ENCODE measurements around the gene TDRD12. TPM values are rescaled to one million over a fixed set of nuclear protein-coding genes. Genes with fewer than 3 reads are reported as not detected.
"Not testable (repeated sequence)": the region's sequence is repeated elsewhere in the genome, so short reads cannot be mapped to it uniquely, and the experiment has no call there.

TDRD12 gene
- polyA plus RNA-seq, 1 donor (not counting 4 experiments of a cell fraction or from before 2014, with no cell fraction given) = 0.04 TPM

DNA sequence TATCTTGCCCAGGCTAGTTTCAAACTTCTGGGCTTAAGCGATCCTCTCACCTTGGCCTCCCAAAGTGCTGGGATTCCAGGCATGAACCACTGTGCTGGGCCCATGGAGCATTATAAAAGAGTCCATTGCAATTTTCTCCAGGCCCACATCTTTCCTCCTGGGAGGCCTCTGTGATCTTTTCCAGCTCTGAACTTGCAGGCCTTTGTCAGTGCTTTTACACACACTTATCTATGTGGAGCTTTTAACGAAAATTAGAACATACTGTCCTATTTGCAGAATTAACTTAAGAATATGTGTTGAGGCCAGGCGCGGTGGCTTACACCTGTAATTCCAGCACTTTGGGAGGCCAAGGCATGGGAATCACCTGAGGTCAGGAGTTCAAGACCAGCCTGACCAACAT, 23.9 kb downstream of the TDRD12 start:
- no peaks in the 10 kb centered on the region for H3K27me3 ChIP-seq (ENCODE audit: control insufficient read depth, extremely low read depth, insufficient read depth, low read length)
- no peak overlapping the region for H3K4me2 ChIP-seq (ENCODE audit: control insufficient read depth, extremely low read depth, insufficient read depth, low read depth, low read length)
- no peak overlapping the region for H3K9ac ChIP-seq (ENCODE audit: control insufficient read depth, extremely low read depth, insufficient read depth, low read length)
- no peak overlapping the region for H3K4me3 ChIP-seq (ENCODE audit: control insufficient read depth in 2 of 3, extremely low read depth in 1 of 3, insufficient read depth in 2 of 3, low read depth in 1 of 3, low read length in 3 of 3)
- H3K36me3 ChIP-seq (ENCODE audit: control insufficient read depth in 2 of 2, extremely low read depth in 1 of 2, insufficient read depth in 2 of 2, low read length in 2 of 2) = no peaks in the 10 kb centered on the region
- DNase-seq (ENCODE audit: low read depth, low spot score) (no peak), FAIRE-seq (no peak)
- TF ChIP-seq, protein P1, sequence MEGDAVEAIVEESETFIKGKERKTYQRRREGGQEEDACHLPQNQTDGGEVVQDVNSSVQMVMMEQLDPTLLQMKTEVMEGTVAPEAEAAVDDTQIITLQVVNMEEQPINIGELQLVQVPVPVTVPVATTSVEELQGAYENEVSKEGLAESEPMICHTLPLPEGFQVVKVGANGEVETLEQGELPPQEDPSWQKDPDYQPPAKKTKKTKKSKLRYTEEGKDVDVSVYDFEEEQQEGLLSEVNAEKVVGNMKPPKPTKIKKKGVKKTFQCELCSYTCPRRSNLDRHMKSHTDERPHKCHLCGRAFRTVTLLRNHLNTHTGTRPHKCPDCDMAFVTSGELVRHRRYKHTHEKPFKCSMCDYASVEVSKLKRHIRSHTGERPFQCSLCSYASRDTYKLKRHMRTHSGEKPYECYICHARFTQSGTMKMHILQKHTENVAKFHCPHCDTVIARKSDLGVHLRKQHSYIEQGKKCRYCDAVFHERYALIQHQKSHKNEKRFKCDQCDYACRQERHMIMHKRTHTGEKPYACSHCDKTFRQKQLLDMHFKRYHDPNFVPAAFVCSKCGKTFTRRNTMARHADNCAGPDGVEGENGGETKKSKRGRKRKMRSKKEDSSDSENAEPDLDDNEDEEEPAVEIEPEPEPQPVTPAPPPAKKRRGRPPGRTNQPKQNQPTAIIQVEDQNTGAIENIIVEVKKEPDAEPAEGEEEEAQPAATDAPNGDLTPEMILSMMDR (optimal IDR thresholded peaks at IDR 0.05 in 1 of 3, IDR thresholded peaks at IDR 0.05 in 1 of 3, conservative IDR thresholded peaks at IDR 0.05 in 1 of 3; ENCODE audit: extremely low read depth in 1 of 3, insufficient read depth in 2 of 3, low read length in 3 of 3) = no peak
- TF ChIP-seq EZH2 (IDR thresholded peaks at IDR 0.05; ENCODE audit: low read length) = no peak
- H3K9me1 ChIP-seq (ENCODE audit: control insufficient read depth, extremely low read depth, insufficient read depth, low read length) = no peaks in the 10 kb centered on the region
- no peak overlapping the region for H2AFZ ChIP-seq (ENCODE audit: control insufficient read depth, low read length)
- H3K79me2 ChIP-seq (ENCODE audit: control insufficient read depth, insufficient read depth, low read length) = no peaks in the 10 kb centered on the region
- dilution Hi-C loops (cut with MboI; ENCODE audit: extremely low pct_ligation_motif_present, low sequenced_read_pairs) = no loop called here
- H3K9me3 ChIP-seq (ENCODE audit: control insufficient read depth, low read depth, low read length) = no peaks in the 10 kb centered on the region
- no peaks in the 10 kb centered on the region for H3K4me1 ChIP-seq (ENCODE audit: control insufficient read depth, extremely low read depth, insufficient read depth, low read length)
- H3K27ac ChIP-seq (ENCODE audit: control insufficient read depth, insufficient read depth, low read length) = no peak overlapping the region
- no peaks in the 10 kb centered on the region for H4K20me1 ChIP-seq (ENCODE audit: control insufficient read depth, extremely low read depth, insufficient read depth, low read length)

DNA sequence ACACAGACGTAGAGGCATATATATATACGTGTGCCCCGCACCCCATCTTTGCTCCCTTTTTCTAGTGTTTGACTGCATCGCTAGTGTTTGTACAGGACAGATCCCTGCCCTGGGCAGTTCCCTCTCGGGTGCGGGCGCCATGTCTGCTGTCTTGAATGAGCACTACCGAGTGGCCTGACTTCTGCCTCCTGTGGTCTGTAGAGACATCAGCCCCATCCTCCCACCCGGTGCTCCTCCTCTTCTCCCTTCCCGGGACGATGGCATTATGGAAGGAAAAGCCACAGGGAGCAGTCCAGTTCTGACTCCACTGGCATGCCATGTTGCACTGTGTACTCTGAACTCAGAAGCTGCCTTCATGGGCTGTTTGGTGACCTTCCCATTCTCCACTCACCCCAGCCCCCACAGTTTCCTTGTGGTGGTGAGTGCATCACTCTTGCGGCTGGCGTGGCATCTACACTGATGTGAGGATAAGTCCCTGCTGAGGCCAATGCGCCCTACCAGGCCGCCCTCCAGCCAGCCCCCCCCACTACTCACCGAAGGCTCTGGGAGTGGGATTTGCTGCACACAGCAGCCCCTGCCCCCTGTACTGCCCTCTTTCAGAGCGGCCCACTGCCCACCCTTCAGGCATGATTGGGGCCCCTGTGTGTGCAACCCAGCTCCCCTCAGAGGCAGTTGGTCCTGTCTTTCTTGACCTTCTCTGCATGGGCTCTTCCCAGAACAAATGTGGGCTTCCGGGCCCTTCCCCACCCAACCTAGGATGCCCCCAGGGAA, 25.2 kb downstream of the TDRD12 start:
- no peak for TF ChIP-seq EZH2 (IDR thresholded peaks at IDR 0.05; ENCODE audit: low read length)
- TF ChIP-seq, protein P1 (optimal IDR thresholded peaks at IDR 0.05 in 1 of 3, IDR thresholded peaks at IDR 0.05 in 1 of 3, conservative IDR thresholded peaks at IDR 0.05 in 1 of 3; ENCODE audit: extremely low read depth in 1 of 3, insufficient read depth in 2 of 3, low read length in 3 of 3) = no peak
- H3K4me3 ChIP-seq (ENCODE audit: control insufficient read depth in 2 of 3, extremely low read depth in 1 of 3, insufficient read depth in 2 of 3, low read depth in 1 of 3, low read length in 3 of 3) = no peak overlapping the region
- no peaks in the 10 kb centered on the region for H3K79me2 ChIP-seq (ENCODE audit: control insufficient read depth, insufficient read depth, low read length)
- no peaks in the 10 kb centered on the region for H4K20me1 ChIP-seq (ENCODE audit: control insufficient read depth, extremely low read depth, insufficient read depth, low read length)
- H3K4me2 ChIP-seq (ENCODE audit: control insufficient read depth, extremely low read depth, insufficient read depth, low read depth, low read length) = no peak overlapping the region
- no peaks in the 10 kb centered on the region for H3K4me1 ChIP-seq (ENCODE audit: control insufficient read depth, extremely low read depth, insufficient read depth, low read length)
- H3K27me3 ChIP-seq (ENCODE audit: control insufficient read depth, extremely low read depth, insufficient read depth, low read length) = no peaks in the 10 kb centered on the region
- no peaks in the 10 kb centered on the region for H3K9me3 ChIP-seq (ENCODE audit: control insufficient read depth, low read depth, low read length)
- no peak for DNase-seq (ENCODE audit: low read depth, low spot score)
- FAIRE-seq = no peak
- no peak overlapping the region for H3K27ac ChIP-seq (ENCODE audit: control insufficient read depth, insufficient read depth, low read length)
- H3K9me1 ChIP-seq (ENCODE audit: control insufficient read depth, extremely low read depth, insufficient read depth, low read length) = no peaks in the 10 kb centered on the region
- no peak overlapping the region for H3K9ac ChIP-seq (ENCODE audit: control insufficient read depth, extremely low read depth, insufficient read depth, low read length)
- dilution Hi-C loops (cut with MboI; ENCODE audit: extremely low pct_ligation_motif_present, low sequenced_read_pairs) = no loop called here
- H3K36me3 ChIP-seq (ENCODE audit: control insufficient read depth in 2 of 2, extremely low read depth in 1 of 2, insufficient read depth in 2 of 2, low read length in 2 of 2) = no peaks in the 10 kb centered on the region
- no peak overlapping the region for H2AFZ ChIP-seq (ENCODE audit: control insufficient read depth, low read length)

GRCh38 chr19:32745594-32746251, 26.2 kb downstream of the TDRD12 start:
- H3K4me2 ChIP-seq (ENCODE audit: control insufficient read depth, extremely low read depth, insufficient read depth, low read depth, low read length); dilution Hi-C loops (cut with MboI; ENCODE audit: extremely low pct_ligation_motif_present, low sequenced_read_pairs); H3K36me3 ChIP-seq (ENCODE audit: control insufficient read depth in 2 of 2, extremely low read depth in 1 of 2, insufficient read depth in 2 of 2, low read length in 2 of 2); H3K27ac ChIP-seq (ENCODE audit: control insufficient read depth, insufficient read depth, low read length); H3K9ac ChIP-seq (ENCODE audit: control insufficient read depth, extremely low read depth, insufficient read depth, low read length); H4K20me1 ChIP-seq (ENCODE audit: control insufficient read depth, extremely low read depth, insufficient read depth, low read length); H3K27me3 ChIP-seq (ENCODE audit: control insufficient read depth, extremely low read depth, insufficient read depth, low read length); DNase-seq (ENCODE audit: low read depth, low spot score); H3K9me1 ChIP-seq (ENCODE audit: control insufficient read depth, extremely low read depth, insufficient read depth, low read length); H3K9me3 ChIP-seq (ENCODE audit: control insufficient read depth, low read depth, low read length); H2AFZ ChIP-seq (ENCODE audit: control insufficient read depth, low read length); H3K79me2 ChIP-seq (ENCODE audit: control insufficient read depth, insufficient read depth, low read length); FAIRE-seq; H3K4me1 ChIP-seq (ENCODE audit: control insufficient read depth, extremely low read depth, insufficient read depth, low read length); H3K4me3 ChIP-seq (ENCODE audit: control insufficient read depth in 2 of 3, extremely low read depth in 1 of 3, insufficient read depth in 2 of 3, low read depth in 1 of 3, low read length in 3 of 3): not testable (repeated sequence)
